H1 (cell line): Measurements from ENCODE around the gene RB1. TPM values are rescaled to one million over a fixed set of nuclear protein-coding genes. Genes with fewer than 3 reads are reported as not detected.

ENCODE experiments used
- BRCA1 ChIP-seq: IDR thresholded peaks from 2 replicates; pipeline ENCODE4 v1.6.1; 2012; ENCODE audit warnings: low read depth, low read length, improper control_type of control experiment
- CHD2 ChIP-seq: IDR thresholded peaks from 2 replicates; pipeline ENCODE4 v1.6.1; 2012; ENCODE audit warnings: low read length, improper control_type of control experiment
- CREB1 ChIP-seq: IDR thresholded peaks from 2 replicates; pipeline ENCODE4 v1.6.1; 2012; ENCODE audit warnings: inconsistent platforms
- CTBP2 ChIP-seq: IDR thresholded peaks from 2 replicates; pipeline ENCODE4 v1.7.0; 2011; ENCODE audit warnings: borderline replicate concordance, mild to moderate bottlenecking, moderate library complexity, mixed read lengths, low read length; ENCODE audit not compliant: insufficient read depth, insufficient read length
- FOSL1 ChIP-seq: IDR thresholded peaks from 2 replicates; pipeline ENCODE4 v1.6.1; 2011; ENCODE audit warnings: mild to moderate bottlenecking, low read depth, low read length, moderate library complexity; ENCODE audit not compliant: insufficient read depth
- NRF1 ChIP-seq: IDR thresholded peaks from 2 replicates; pipeline ENCODE4 v1.6.1; 2011; ENCODE audit warnings: mild to moderate bottlenecking, low read depth, low read length, improper control_type of control experiment
- SRF ChIP-seq: IDR thresholded peaks from 2 replicates; pipeline ENCODE4 v1.6.1; 2011; ENCODE audit warnings: mild to moderate bottlenecking, low read depth, low read length, moderate library complexity
- polyA plus RNA-seq, 7 experiments: library from polyadenylated mRNA; depleted of rRNA in 3 of 7; stranded (reverse) in 5 of 7; unstranded in 2 of 7; fragments of >200 nt in 5 of 7; fragments of 200-250 nt in 2 of 7; gene quantifications; 1 replicate in 5 of 7; 2 replicates in 1 of 7; 4 replicates in 1 of 7; pipeline versions ENCODE4 v1.2.1 to v1.2.3, GENCODE V29; 2011 to 2013; ENCODE audit warnings: missing spikeins in 2 of 7, mixed read lengths in 2 of 7
- total RNA-seq: library from RNA; stranded (reverse); fragmentation: NEBNext Ultra II Directional; extraction: Animal tissue kit (Norgen Biotek cat#: 25700); gene quantifications from 2 replicates; pipeline ENCODE4 v1.2.1, GENCODE V29; 2021
- TF ChIP-seq, protein P1 (sequence below): IDR thresholded peaks from 2 replicates; pipeline ENCODE4 v1.6.1; 2012; ENCODE audit warnings: inconsistent platforms

Gene RB1
- total and polyA plus RNA-seq, 2 of the 8 experiments (the other 6 are each of a cell fraction or from before 2014, with no cell fraction given), result 4.1 to 17.5 TPM

DNA sequence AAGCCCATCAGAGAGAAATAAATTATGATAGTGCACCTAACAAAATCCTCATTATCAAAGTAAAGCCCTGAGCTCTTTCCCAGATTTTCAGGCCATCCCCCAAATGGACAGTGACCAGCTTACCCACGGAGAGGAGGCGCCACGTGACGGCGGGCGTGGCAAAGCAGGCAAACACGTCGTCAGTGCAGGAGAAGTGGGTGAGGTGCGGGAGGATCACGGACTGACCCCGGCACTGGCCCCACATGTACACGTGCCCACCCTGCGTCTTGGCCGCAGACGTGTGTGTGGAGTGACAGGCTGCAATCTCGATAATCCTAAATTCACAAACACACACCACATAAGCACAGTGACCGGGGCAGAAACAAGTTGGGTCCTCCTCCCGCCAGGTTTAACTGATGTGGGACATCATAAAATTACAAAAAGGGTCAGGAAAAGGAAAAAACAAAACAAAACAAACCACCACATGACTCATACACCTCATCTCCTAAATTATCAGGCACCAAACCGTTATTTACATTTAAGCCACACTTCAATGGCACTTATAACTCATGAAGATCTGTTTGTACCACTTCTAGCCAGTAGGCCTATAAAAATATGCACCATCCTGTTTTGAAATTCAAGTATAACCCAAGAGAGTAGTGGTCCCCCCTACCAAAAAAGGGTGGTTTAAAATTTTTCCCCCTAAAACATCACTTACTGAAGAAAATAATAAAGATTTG lies 199.2 kb downstream of the RB1 start (continued):
- no peak for TF ChIP-seq FOSL1
- TF ChIP-seq, protein P1, sequence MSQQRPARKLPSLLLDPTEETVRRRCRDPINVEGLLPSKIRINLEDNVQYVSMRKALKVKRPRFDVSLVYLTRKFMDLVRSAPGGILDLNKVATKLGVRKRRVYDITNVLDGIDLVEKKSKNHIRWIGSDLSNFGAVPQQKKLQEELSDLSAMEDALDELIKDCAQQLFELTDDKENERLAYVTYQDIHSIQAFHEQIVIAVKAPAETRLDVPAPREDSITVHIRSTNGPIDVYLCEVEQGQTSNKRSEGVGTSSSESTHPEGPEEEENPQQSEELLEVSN, result no peak
- TF ChIP-seq CREB1, result no peak
- TF ChIP-seq SRF, result no peak
- no peak for TF ChIP-seq CTBP2
- no peak for TF ChIP-seq CHD2
- TF ChIP-seq NRF1, result no peak
- TF ChIP-seq BRCA1, result no peak
- TF ChIP-seq, all 59 proteins: peak for 0
